ENCODE measurements around the gene ZSWIM1. TPM values are rescaled to one million over a fixed set of nuclear protein-coding genes. Genes with fewer than 3 reads are reported as not detected.
A peak's percentile ranks its signal among the peaks of the same experiment; 100 is the strongest.

The ZSWIM1 gene
- total and polyA plus RNA-seq, 12 donors, result 3.8 to 12.0 (median 9.8) TPM

DNA sequence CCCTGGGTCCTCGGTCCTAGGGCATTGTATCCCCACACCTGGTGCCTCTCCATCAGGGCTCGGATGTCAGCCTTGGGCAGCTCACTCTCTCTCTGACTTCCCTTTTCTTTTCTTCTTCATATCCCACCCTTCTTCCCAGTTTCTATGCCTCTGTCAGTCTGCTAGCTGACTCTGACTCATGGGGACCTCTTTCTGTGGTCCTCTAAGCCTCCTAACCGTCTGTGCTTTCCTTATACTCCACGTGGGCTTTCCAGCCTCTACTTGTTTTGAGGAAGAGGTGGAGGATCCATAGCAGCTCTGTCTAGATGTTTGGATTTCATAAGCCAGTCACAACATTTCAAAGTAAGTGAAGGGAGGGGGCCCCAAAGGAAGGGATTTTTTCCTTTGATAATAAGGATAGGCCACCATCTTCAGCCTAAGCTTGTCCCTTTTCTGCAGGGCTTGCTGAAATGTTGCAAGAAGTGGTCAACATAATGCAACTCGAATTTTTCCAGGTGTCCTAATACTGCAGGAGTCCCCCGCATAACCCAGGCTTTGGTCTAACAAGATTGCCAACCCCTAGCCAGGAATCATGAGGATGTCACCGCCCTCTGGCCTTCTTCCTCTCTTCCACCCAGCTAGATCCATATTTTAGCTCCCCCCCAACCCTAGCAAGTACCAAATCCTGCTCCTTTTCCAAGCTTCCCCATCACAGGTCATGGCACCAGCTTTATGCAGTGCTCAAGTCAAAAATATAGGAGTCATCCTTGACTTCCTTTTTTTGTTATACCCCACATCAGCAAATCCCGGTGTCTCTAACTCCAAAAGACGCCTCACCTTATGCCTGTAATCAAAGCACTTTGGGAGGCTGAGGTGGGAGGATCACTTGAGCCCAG lies 39.7 kb downstream of the ZSWIM1 start:
- H3K4me1 ChIP-seq, result peaks cover 5 to 87% (median 69%) of the 10 kb centered on the region in 9 donors
- intact Hi-C loops (cut with DNase I), result no loop called here
- no peaks in the 10 kb centered on the region for H3K27me3 ChIP-seq
- peak overlapping the region in 2 of 10 donors; percentile 4 to 18 for H3K4me3 ChIP-seq
- no peaks in the 10 kb centered on the region for H3K36me3 ChIP-seq
- H3K27ac ChIP-seq, result peak overlapping the region; percentile 54 to 86 (median 79)
- no peak for DNase-seq
- no peaks in the 10 kb centered on the region for H3K9me3 ChIP-seq
- ATAC-seq, result no peak
- WGBS, 2 donors, result 71 to 75% methylated on average over 9 of the region's 9 CpGs
- no peak for TF ChIP-seq CTCF (IDR thresholded peaks at IDR 0.05)

DNA sequence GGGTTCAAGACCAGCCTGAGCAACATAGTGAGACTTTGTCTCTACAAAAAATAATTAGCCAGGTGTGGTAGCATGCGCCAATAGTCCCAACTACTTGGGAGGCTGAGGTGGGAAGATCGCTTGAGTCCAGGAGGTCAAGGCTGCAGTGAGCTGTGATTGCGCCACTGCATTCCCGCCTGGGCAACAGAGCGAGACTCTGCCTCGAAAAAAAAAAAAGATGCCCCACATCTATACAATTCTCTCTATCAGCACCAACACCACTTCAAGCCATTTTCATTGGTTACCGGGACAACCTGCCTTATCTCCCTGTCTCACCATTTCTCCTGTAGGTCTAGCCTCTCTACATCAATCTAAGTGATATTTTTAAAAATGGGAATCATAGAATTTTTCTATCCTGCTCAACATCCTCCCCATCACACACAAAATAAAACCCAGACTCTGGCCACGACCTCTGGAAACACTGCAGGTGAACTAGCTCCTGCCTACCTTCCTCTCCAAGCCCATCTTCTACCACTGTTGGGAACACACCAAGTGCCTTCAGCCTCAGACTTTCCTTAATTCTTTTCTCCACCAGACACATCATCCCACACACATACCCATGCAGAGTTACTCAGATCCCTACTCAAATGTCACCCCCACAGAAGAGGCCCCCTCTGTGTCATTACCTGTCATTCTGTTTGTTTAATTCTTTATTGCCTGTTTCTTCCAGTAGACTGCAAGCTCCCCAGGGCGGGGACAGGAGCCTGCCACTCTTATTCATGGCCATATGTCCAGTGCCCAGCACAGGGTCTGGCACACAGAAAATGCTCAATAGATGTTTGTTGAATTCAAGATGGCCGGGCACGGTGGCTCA lies 40.5 kb downstream of the ZSWIM1 start:
- DNase-seq (no peak), ATAC-seq (no peak)
- intact Hi-C loops (cut with DNase I), result no loop called here
- Histone ChIP-seq H3K27me3 (no peaks in the 10 kb centered on the region), H3K36me3 (no peaks in the 10 kb centered on the region), H3K4me1 (peaks cover 5 to 89% (median 69%) of the 10 kb centered on the region in 9 donors), H3K27ac (peak overlapping the region in 5 of 10 donors; percentile 46 to 85 (median 81)), H3K9me3 (no peaks in the 10 kb centered on the region), H3K4me3 (no peak overlapping the region)
- no peak for TF ChIP-seq CTCF (IDR thresholded peaks at IDR 0.05)
- WGBS, 2 donors, result 89 to 90% methylated on average over 11 of the region's 11 CpGs

DNA sequence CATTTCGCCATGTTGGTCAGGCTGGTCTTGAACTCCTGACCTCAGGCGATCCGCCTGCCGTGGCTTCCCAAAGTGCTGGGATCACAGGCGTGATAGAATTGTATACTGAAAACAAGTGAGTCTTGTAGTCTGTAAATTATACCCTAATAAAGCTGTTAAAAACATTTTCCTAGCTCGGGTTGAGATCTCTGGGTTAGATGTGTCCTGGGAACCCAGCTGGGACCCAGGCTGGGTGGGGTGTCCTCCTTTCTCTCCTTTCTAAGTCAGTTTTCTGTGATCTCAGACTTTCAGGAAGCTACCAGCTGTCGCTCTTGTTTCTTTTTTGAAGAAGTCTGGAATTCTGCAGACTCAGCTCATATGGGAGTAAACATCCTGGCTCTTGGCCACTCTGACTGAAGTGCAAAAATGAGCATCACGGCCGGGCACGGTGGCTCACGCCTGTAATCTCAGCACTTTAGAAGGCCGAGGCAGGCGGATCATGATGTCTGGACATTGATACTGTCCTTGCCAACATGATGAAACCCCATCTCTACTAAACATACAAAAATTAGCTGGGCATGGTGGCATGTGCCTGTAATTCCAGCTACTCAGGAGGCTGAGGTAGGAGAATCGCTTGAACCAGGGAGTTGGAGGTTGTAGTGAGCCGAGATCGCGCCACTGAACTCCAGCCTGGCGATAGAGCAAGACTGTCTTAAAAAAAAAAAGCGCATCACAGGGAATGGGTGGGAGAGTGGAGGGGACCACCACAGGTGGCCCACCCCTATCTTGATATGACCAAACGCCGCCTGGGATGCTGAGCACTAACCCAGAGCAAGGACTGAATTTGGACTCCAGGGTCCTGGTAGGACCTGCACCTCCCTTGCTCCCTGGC lies 43.6 kb downstream of the ZSWIM1 start:
- DNase-seq (peak in 1 of 2 donors; percentile 57), ATAC-seq (peak; percentile 36 to 65 (median 57))
- no peak for TF ChIP-seq CTCF (IDR thresholded peaks at IDR 0.05)
- Histone ChIP-seq H3K36me3 (no peaks in the 10 kb centered on the region), H3K9me3 (no peaks in the 10 kb centered on the region), H3K4me1 (peaks cover 5 to 60% (median 47%) of the 10 kb centered on the region in 9 donors), H3K27ac (peak overlapping the region; percentile 8 to 77 (median 73)), H3K4me3 (no peak overlapping the region), H3K27me3 (no peaks in the 10 kb centered on the region)
- intact Hi-C loops (cut with DNase I), result no loop called here
- WGBS, 2 donors, result 51 to 56% methylated on average over 21 of the region's 21 CpGs
